WTC11 (cell line): ENCODE measurements around the gene WWOX. TPM values are rescaled to one million over a fixed set of nuclear protein-coding genes. Genes with fewer than 3 reads are reported as not detected.

Source experiments
- ATAC-seq: fragments of 200-7000 bp; cut with Tn5 transposase; 2 replicates; pipeline ENCODE4 v1.10.0; 2021; ENCODE audit warnings: mild to moderate bottlenecking, moderate library complexity
- CTCF ChIA-PET: fragments of 300-600 bp; sonication (Branson Sonifier 250); formaldehyde crosslinking; loops from one replicate; lab custom pipeline; 2021; ENCODE audit warnings: antibody characterized with exemption; lab: Charles Lee
- POLR2A ChIA-PET: fragments of 350-600 bp; sonication (Branson Sonifier 250); formaldehyde crosslinking; loops from one replicate; lab custom pipeline; 2021; ENCODE audit warnings: antibody characterized with exemption; lab: Charles Lee
- DNase-seq: peaks from one replicate; pipeline ENCODE4 v3.0.0; 2021; ENCODE audit warnings: low spot score
- H3K27ac Mint-ChIP-seq: 2 replicates; pipeline ENCODE4 v1.8.0; 2021; ENCODE audit warnings: mixed read lengths
- H3K27me3 Mint-ChIP-seq: 2 replicates; pipeline ENCODE4 v1.8.0; 2021; ENCODE audit warnings: low read depth, mild to moderate bottlenecking, moderate library complexity, mixed read lengths
- H3K36me3 Mint-ChIP-seq: 2 replicates; pipeline ENCODE4 v1.8.0; 2021; ENCODE audit warnings: mixed read lengths
- H3K4me1 Mint-ChIP-seq: 2 replicates; pipeline ENCODE4 v1.8.0; 2022; ENCODE audit warnings: mixed read lengths
- H3K4me3 Mint-ChIP-seq: 2 replicates; pipeline ENCODE4 v1.8.0; 2021; ENCODE audit warnings: mild to moderate bottlenecking, moderate library complexity, mixed read lengths
- H3K9me3 Mint-ChIP-seq: 2 replicates; pipeline ENCODE4 v1.8.0; 2021; ENCODE audit warnings: mixed read lengths
- ATF3 ChIP-seq: sonication (generic); formaldehyde crosslinking; conservative IDR thresholded peaks from 2 replicates; pipeline ENCODE4 v1.8.1; 2022; ENCODE audit warnings: mild to moderate bottlenecking, missing genetic modification reagents
- CDX4 ChIP-seq: fragments of 250-450 bp; sonication (Bioruptor Pico); IDR thresholded peaks from 2 replicates; pipeline ENCODE4 v1.9.0; 2021; ENCODE audit warnings: moderate library complexity, mild to moderate bottlenecking, inconsistent platforms, borderline replicate concordance
- FOXJ3 ChIP-seq: sonication (generic); formaldehyde crosslinking; IDR thresholded peaks from 2 replicates; pipeline ENCODE4 v1.9.0; 2021; ENCODE audit warnings: missing genetic modification reagents, mild to moderate bottlenecking, borderline replicate concordance
- HMGA2 ChIP-seq: fragments of 250-450 bp; sonication (Bioruptor Pico); IDR thresholded peaks from 2 replicates; pipeline ENCODE4 v1.4.0; 2021; ENCODE audit warnings: mild to moderate bottlenecking, moderate library complexity
- MAX ChIP-seq: sonication (generic); formaldehyde crosslinking; IDR thresholded peaks from 2 replicates; pipeline ENCODE4 v1.8.0; 2022; ENCODE audit warnings: mild to moderate bottlenecking, missing genetic modification reagents
- MXD4 ChIP-seq: fragments of 250-450 bp; sonication (Bioruptor Pico); IDR thresholded peaks from 2 replicates; pipeline ENCODE4 v1.8.0; 2021; ENCODE audit warnings: mild to moderate bottlenecking, moderate library complexity, borderline replicate concordance
- MYBL2 ChIP-seq: sonication (generic); formaldehyde crosslinking; IDR thresholded peaks from 2 replicates; pipeline ENCODE4 v1.8.1; 2023; ENCODE audit warnings: mild to moderate bottlenecking, moderate library complexity, missing genetic modification reagents
- NR1H2 ChIP-seq: sonication (generic); formaldehyde crosslinking; IDR thresholded peaks from 2 replicates; pipeline ENCODE4 v1.9.0; 2021; ENCODE audit warnings: mild to moderate bottlenecking, moderate library complexity, missing genetic modification reagents
- SMAD4 ChIP-seq: sonication (generic); formaldehyde crosslinking; IDR thresholded peaks from 2 replicates; pipeline ENCODE4 v1.8.0; 2022; ENCODE audit warnings: mild to moderate bottlenecking, missing genetic modification reagents
- SOX15 ChIP-seq: fragments of 250-450 bp; sonication (Bioruptor Pico); IDR thresholded peaks from 2 replicates; pipeline ENCODE4 v1.9.0; 2021; ENCODE audit warnings: mild to moderate bottlenecking
- SP1 ChIP-seq: sonication (generic); formaldehyde crosslinking; conservative IDR thresholded peaks from 2 replicates; pipeline ENCODE4 v1.8.1; 2022; ENCODE audit warnings: missing genetic modification reagents
- TCF7 ChIP-seq: sonication (generic); formaldehyde crosslinking; IDR thresholded peaks from 2 replicates; pipeline ENCODE4 v1.8.0; 2022; ENCODE audit warnings: mild to moderate bottlenecking, low read depth, missing genetic modification reagents, moderate library complexity
- ZBTB43 ChIP-seq: sonication (generic); formaldehyde crosslinking; IDR thresholded peaks from 2 replicates; pipeline ENCODE4 v1.8.1; 2023; ENCODE audit warnings: mild to moderate bottlenecking, missing genetic modification reagents
- ZNF219 ChIP-seq: sonication (generic); formaldehyde crosslinking; IDR thresholded peaks from 2 replicates; pipeline ENCODE4 v1.8.0; 2023; ENCODE audit warnings: missing genetic modification reagents, mild to moderate bottlenecking, borderline replicate concordance
- ZNF423 ChIP-seq: fragments of 250-450 bp; sonication (Bioruptor Pico); IDR thresholded peaks from 2 replicates; pipeline ENCODE4 v2.1.2; 2022; ENCODE audit warnings: mild to moderate bottlenecking, moderate library complexity
- total RNA-seq: library from RNA; stranded (reverse); gene quantifications from 3 replicates; pipeline ENCODE4 v1.2.3, GENCODE V29; 2021
- TF ChIP-seq, protein P1 (sequence below): sonication (generic); formaldehyde crosslinking; IDR thresholded peaks from 2 replicates; pipeline ENCODE4 v1.8.0; 2022; ENCODE audit warnings: mild to moderate bottlenecking, missing genetic modification reagents
- TF ChIP-seq, protein P2 (sequence below): sonication (generic); formaldehyde crosslinking; IDR thresholded peaks from 2 replicates; pipeline ENCODE4 v1.8.0; 2022; ENCODE audit warnings: missing genetic modification reagents
- TF ChIP-seq, protein P3 (sequence below): sonication (generic); formaldehyde crosslinking; IDR thresholded peaks from 2 replicates; pipeline ENCODE4 v1.8.0; 2023; ENCODE audit warnings: missing genetic modification reagents
- TF ChIP-seq, protein P4 (sequence below): fragments of 250-450 bp; sonication (Bioruptor Pico); IDR thresholded peaks from 2 replicates; pipeline ENCODE4 v1.8.0; 2021; ENCODE audit warnings: mild to moderate bottlenecking

Gene WWOX
- total RNA-seq, 1 experiment from 2014 or later, result 15.7 TPM

DNA sequence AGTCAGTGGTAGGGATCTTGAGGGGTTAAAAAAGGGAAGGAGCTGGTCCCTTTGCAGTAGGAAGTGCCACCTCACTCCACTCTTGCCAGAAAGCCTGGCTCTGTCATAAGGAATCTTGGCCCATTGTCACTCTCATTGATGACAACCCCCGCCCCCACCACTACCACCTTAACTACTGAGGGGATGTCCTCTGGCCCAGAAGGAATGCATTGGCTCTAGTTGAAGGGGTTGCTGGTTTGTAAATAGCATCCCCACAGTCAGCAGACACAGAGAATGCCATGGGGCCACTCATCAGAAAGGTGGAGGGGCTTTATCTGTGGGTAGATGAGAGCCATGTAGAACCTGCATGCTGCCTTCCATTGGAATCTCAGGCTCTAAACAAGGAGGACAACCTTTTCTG, 316.2 kb downstream of the WWOX start:
- H3K36me3 Mint-ChIP-seq, result peaks cover 32% of the 10 kb centered on the region
- DNase-seq (no peak), ATAC-seq (peak; percentile 47)
- POLR2A ChIA-PET, result no interaction called here
- H3K9me3 Mint-ChIP-seq, result peaks cover 47% of the 10 kb centered on the region
- no peak overlapping the region for H3K4me3 Mint-ChIP-seq
- TF ChIP-seq, protein P1, sequence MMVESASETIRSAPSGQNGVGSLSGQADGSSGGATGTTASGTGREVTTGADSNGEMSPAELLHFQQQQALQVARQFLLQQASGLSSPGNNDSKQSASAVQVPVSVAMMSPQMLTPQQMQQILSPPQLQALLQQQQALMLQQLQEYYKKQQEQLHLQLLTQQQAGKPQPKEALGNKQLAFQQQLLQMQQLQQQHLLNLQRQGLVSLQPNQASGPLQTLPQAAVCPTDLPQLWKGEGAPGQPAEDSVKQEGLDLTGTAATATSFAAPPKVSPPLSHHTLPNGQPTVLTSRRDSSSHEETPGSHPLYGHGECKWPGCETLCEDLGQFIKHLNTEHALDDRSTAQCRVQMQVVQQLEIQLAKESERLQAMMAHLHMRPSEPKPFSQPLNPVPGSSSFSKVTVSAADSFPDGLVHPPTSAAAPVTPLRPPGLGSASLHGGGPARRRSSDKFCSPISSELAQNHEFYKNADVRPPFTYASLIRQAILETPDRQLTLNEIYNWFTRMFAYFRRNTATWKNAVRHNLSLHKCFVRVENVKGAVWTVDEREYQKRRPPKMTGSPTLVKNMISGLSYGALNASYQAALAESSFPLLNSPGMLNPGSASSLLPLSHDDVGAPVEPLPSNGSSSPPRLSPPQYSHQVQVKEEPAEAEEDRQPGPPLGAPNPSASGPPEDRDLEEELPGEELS (CRISPR knock-in tag), result no peak
- TF ChIP-seq ZBTB43 (CRISPR knock-in tag) (no peak), ZNF423 (CRISPR knock-in tag) (no peak), SMAD4 (CRISPR knock-in tag) (no peak), CDX4 (CRISPR knock-in tag) (no peak)
- CTCF ChIA-PET, result no interaction called here
- H3K27ac Mint-ChIP-seq, result no peak overlapping the region
- peaks cover 15% of the 10 kb centered on the region for H3K4me1 Mint-ChIP-seq
- peaks cover 2% of the 10 kb centered on the region; the same call in 1 of the 2 replicates for H3K27me3 Mint-ChIP-seq

- POLR2A ChIA-PET, result no interaction called here
- H3K9me3 Mint-ChIP-seq, result peaks cover 39% of the 10 kb centered on the region
- no peak for DNase-seq
- no peak overlapping the region for H3K27ac Mint-ChIP-seq
- no peak for ATAC-seq
- H3K36me3 Mint-ChIP-seq, result peaks cover 29% of the 10 kb centered on the region
- H3K27me3 Mint-ChIP-seq, result peaks cover 2% of the 10 kb centered on the region; the same call in 1 of the 2 replicates
- CTCF ChIA-PET, result no interaction called here
- TF ChIP-seq ZNF423 (CRISPR knock-in tag) (no peak), NR1H2 (CRISPR knock-in tag) (no peak), SP1 (no peak)
- TF ChIP-seq, protein P2, sequence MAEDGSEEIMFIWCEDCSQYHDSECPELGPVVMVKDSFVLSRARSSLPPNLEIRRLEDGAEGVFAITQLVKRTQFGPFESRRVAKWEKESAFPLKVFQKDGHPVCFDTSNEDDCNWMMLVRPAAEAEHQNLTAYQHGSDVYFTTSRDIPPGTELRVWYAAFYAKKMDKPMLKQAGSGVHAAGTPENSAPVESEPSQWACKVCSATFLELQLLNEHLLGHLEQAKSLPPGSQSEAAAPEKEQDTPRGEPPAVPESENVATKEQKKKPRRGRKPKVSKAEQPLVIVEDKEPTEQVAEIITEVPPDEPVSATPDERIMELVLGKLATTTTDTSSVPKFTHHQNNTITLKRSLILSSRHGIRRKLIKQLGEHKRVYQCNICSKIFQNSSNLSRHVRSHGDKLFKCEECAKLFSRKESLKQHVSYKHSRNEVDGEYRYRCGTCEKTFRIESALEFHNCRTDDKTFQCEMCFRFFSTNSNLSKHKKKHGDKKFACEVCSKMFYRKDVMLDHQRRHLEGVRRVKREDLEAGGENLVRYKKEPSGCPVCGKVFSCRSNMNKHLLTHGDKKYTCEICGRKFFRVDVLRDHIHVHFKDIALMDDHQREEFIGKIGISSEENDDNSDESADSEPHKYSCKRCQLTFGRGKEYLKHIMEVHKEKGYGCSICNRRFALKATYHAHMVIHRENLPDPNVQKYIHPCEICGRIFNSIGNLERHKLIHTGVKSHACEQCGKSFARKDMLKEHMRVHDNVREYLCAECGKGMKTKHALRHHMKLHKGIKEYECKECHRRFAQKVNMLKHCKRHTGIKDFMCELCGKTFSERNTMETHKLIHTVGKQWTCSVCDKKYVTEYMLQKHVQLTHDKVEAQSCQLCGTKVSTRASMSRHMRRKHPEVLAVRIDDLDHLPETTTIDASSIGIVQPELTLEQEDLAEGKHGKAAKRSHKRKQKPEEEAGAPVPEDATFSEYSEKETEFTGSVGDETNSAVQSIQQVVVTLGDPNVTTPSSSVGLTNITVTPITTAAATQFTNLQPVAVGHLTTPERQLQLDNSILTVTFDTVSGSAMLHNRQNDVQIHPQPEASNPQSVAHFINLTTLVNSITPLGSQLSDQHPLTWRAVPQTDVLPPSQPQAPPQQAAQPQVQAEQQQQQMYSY (CRISPR knock-in tag), result no peak
- TF ChIP-seq, all 79 proteins: peak for 0
- Mint-ChIP-seq H3K4me1 (peaks cover 18% of the 10 kb centered on the region), H3K4me3 (no peak overlapping the region)
Measured at GRCh38 chr16:78416400-78416799, 316.9 kb downstream of the WWOX start.

GRCh38 chr16:78421181-78421708, 321.8 kb downstream of the WWOX start:
- DNase-seq, result no peak
- no peaks in the 10 kb centered on the region for H3K27me3 Mint-ChIP-seq
- H3K9me3 Mint-ChIP-seq, result peaks cover 7% of the 10 kb centered on the region; the same call in 1 of the 2 replicates
- H3K27ac Mint-ChIP-seq, result no peak overlapping the region
- peaks cover 8% of the 10 kb centered on the region for H3K4me1 Mint-ChIP-seq
- CTCF ChIA-PET, result no interaction called here
- H3K4me3 Mint-ChIP-seq, result no peak overlapping the region
- no peaks in the 10 kb centered on the region for H3K36me3 Mint-ChIP-seq
- peak; percentile 96 for ATAC-seq
- POLR2A ChIA-PET, result no interaction called here
- TF ChIP-seq TCF7 (CRISPR knock-in tag) (no peak), NR1H2 (CRISPR knock-in tag) (no peak), ZNF219 (CRISPR knock-in tag) (no peak), ATF3 (CRISPR knock-in tag) (no peak), MXD4 (no peak), MYBL2 (no peak), FOXJ3 (no peak), SOX15 (CRISPR knock-in tag) (no peak), HMGA2 (CRISPR knock-in tag) (no peak), MAX (CRISPR knock-in tag) (no peak)
- TF ChIP-seq, protein P1 (CRISPR knock-in tag), result no peak
- TF ChIP-seq, protein P3, sequence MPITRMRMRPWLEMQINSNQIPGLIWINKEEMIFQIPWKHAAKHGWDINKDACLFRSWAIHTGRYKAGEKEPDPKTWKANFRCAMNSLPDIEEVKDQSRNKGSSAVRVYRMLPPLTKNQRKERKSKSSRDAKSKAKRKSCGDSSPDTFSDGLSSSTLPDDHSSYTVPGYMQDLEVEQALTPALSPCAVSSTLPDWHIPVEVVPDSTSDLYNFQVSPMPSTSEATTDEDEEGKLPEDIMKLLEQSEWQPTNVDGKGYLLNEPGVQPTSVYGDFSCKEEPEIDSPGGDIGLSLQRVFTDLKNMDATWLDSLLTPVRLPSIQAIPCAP, result no peak
- TF ChIP-seq, protein P4, sequence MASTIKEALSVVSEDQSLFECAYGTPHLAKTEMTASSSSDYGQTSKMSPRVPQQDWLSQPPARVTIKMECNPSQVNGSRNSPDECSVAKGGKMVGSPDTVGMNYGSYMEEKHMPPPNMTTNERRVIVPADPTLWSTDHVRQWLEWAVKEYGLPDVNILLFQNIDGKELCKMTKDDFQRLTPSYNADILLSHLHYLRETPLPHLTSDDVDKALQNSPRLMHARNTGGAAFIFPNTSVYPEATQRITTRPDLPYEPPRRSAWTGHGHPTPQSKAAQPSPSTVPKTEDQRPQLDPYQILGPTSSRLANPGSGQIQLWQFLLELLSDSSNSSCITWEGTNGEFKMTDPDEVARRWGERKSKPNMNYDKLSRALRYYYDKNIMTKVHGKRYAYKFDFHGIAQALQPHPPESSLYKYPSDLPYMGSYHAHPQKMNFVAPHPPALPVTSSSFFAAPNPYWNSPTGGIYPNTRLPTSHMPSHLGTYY (CRISPR knock-in tag), result no peak
